ENCODE data around the gene TFDP2.

Gene TFDP2

DNA sequence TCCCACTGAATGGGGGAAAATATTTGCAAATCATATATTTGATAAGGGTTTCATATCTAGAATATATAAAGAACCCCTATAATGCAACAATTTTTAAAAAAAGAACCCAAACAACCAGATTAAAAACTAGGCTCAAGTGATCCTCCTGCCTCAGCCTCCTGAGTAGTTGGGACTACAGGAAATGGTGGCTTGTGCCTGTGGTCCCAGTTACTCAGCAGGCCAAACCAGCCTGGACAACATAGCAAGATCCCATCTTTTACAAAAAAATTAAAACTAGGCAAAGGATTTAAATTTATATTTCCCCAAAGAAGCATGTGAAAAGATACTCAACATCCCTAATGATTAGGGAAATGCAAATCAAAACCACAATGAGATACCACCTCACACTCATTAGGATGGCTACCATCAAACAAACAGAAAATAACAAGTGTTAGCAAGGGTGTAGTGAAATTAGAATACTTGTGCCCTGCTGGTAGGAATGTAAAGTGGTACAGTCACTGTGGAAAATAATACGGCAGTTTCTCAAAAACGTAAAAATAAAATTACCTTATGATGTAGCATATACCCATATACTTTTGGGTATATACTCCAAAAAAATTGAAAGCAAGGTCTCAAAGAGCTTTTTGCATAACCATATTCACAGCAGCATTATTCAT is 19.7 kb downstream of the TFDP2 start:
- ChIA-PET CTCF (no interaction called here), POLR2A (ENCODE audit: low non-redundant PET) (no interaction called here)
- no peak overlapping the region for H3K27ac ChIP-seq
- TF ChIP-seq, protein P1, sequence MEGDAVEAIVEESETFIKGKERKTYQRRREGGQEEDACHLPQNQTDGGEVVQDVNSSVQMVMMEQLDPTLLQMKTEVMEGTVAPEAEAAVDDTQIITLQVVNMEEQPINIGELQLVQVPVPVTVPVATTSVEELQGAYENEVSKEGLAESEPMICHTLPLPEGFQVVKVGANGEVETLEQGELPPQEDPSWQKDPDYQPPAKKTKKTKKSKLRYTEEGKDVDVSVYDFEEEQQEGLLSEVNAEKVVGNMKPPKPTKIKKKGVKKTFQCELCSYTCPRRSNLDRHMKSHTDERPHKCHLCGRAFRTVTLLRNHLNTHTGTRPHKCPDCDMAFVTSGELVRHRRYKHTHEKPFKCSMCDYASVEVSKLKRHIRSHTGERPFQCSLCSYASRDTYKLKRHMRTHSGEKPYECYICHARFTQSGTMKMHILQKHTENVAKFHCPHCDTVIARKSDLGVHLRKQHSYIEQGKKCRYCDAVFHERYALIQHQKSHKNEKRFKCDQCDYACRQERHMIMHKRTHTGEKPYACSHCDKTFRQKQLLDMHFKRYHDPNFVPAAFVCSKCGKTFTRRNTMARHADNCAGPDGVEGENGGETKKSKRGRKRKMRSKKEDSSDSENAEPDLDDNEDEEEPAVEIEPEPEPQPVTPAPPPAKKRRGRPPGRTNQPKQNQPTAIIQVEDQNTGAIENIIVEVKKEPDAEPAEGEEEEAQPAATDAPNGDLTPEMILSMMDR (conservative IDR thresholded peaks at IDR 0.05; ENCODE audit: low read depth), result no peak
- DNase-seq (ENCODE audit: low spot score), result no peak

DNA sequence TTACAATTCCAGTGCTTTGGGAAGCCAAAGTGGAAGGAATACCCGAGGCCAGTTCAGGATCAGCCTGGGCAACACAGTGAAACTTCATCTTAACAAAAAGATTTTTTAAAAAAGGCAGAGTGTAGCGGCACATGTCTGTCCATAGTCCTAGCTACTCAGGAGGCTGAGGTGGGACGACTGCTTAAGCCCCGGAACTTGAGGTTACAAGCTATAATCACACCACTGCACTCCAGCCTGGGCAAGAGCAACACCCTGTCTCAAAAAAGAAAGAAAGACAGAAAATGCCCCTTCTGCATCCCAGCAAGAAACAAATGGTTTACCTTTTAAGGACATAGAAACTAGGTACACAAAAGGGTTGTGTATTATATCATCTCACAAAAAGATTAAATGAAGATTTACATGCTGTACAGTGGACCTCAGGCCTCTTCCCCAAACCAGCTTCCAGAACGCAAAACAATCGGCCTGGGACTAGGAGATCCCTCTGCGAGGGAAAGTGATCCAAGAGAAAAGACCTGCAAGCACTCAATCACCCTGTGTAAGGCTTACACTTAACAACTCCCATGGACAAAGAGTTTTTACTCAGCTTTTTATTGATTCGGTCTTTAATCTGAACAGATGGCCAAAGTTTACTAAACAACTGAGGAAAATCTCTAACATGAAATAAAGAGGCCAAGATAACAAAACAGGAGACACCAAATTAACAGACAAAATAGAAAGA is 21.2 kb downstream of the TFDP2 start:
- TF ChIP-seq, protein P1 (conservative IDR thresholded peaks at IDR 0.05; ENCODE audit: low read depth), result no peak
- DNase-seq (ENCODE audit: low spot score), result no peak
- H3K27ac ChIP-seq, result no peak overlapping the region
- POLR2A ChIA-PET (ENCODE audit: low non-redundant PET), result no interaction called here
- CTCF ChIA-PET, result interaction anchor here (0.6 kb wide), 2 partner anchors 397 to 845 kb away, joined by 4 read pairs; no protein-coding TSS in a partner anchor

DNA sequence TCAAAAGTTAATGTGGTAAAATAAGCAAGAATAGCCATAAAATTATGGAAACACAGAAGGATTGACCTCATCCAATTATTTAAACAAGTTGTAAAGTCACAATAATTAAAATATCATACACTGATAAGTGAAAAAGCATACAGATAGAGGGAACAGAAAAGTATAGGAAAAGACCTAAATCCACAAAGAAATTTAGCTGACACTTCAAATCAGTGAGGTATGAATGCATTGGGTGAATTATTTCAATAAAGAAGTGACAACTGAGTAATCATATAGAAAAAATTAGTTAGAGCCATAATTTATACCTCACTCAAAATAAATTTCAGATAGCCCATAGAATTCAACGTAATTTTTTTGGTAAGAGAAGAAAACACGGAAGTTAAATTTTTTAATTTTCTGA is 25.1 kb downstream of the TFDP2 start:
- H3K27ac ChIP-seq, result no peak overlapping the region
- no peak for DNase-seq (ENCODE audit: low spot score)
- POLR2A ChIA-PET (ENCODE audit: low non-redundant PET), result no interaction called here
- CTCF ChIA-PET, result no interaction called here
- TF ChIP-seq, protein P1 (conservative IDR thresholded peaks at IDR 0.05; ENCODE audit: low read depth), result no peak

DNA sequence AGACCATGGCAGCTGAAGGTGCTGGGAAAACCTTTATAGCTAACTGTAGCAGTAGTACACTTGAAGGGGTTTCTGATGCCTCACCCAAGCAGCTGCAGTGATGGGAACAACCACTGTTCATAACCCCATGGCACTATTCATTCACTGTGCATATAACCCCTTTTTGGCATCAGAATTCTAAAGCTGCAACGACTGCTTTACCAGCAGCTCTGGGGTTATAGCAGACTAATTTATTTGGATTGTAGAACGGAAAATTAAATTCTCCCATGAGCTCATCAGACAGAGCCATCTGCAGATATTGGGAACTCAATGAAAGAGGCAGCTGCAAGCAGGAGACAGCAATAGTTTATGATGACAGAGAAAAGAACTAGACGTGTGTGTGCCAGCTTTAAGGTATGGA is 28.6 kb downstream of the TFDP2 start:
- TF ChIP-seq, protein P1 (conservative IDR thresholded peaks at IDR 0.05; ENCODE audit: low read depth), result no peak
- ChIA-PET POLR2A (ENCODE audit: low non-redundant PET) (no interaction called here), CTCF (interaction anchor here (0.5 to 0.7 kb wide), 2 partner anchors 170 to 281 kb away, joined by 3 to 4 read pairs; no protein-coding TSS in a partner anchor)
- no peak overlapping the region for H3K27ac ChIP-seq
- DNase-seq (ENCODE audit: low spot score), result no peak

DNA sequence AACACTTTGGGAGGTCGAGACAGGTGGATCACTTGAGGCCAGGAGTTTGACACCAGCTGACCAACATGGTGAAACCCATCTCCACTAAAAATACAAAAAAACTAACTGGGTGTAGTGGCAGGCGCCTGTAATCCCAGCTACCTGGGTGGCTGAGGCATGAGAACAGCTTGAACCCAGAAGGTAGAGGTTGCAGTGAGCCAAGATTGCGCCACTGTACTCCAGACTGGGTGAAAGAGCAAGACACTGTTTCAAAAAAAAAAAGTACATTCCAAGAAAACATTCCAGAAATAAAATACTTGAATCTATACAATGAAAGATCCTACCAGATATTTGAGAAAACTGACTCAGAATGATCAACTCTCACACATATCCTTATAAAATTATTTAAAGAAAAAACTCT is 30.4 kb downstream of the TFDP2 start:
- ChIA-PET POLR2A (ENCODE audit: low non-redundant PET) (no interaction called here), CTCF (no interaction called here)
- no peak overlapping the region for H3K27ac ChIP-seq
- TF ChIP-seq, protein P1 (conservative IDR thresholded peaks at IDR 0.05; ENCODE audit: low read depth), result no peak
- no peak for DNase-seq (ENCODE audit: low spot score)

DNA sequence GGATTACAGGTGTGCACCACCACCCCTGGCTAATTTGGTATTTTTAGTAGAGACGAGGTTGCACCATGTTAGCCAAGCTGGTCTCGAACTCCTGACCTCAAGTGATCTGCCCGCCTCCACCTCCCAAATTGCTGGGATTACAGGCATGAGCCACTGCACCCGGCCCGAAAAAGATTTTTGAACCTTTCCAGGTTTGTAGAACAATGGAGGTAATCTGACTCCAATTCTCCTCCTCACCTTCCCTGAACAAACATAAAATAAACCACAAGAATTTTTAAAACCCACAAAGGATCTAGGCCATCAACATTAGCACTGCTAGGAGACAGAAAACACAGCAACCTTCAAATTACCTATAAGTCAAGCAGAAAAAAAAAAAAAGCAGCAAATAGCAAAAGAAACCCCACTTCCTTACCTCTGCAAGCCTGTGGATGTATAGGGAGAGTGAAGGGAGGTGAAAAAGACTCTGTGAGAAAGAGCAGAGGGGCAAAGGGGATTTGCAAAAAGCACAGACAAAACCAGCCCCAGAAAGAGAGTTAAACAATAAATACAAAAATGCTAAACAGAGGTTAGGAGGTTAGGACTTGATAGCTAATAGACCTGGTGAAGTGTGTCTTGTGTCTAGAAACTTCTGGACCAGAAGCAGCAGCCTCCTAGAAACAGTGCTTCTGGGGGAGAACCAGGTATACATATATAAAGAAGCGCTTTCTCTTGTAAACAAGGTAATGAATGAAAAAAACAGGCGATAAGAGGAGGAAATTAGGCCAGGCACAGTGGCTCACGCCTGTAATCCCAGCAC is 32.1 kb downstream of the TFDP2 start:
- CTCF ChIA-PET, result no interaction called here
- POLR2A ChIA-PET (ENCODE audit: low non-redundant PET), result no interaction called here
- peak; percentile 36 for DNase-seq (ENCODE audit: low spot score)
- H3K27ac ChIP-seq, result no peak overlapping the region
- TF ChIP-seq, protein P1 (conservative IDR thresholded peaks at IDR 0.05; ENCODE audit: low read depth), result no peak

Measured in RWPE1 (cell line).